HL-60 (cell line): ENCODE results near the gene TIMP2.

Source experiments
- GABPA ChIP-seq: IDR thresholded peaks from 2 replicates; pipeline ENCODE4 v1.6.1; 2012; ENCODE audit warnings: low read depth
- POLR2AphosphoS5 ChIP-seq: IDR thresholded peaks from 2 replicates; pipeline ENCODE4 v1.6.1; 2012; ENCODE audit warnings: low read depth
- REST ChIP-seq: IDR thresholded peaks from 2 replicates; pipeline ENCODE4 v1.6.1; 2012; ENCODE audit warnings: low read depth; ENCODE audit not compliant: insufficient replicate concordance
- SPI1 ChIP-seq: IDR thresholded peaks from 2 replicates; pipeline ENCODE4 v1.6.1; 2012; ENCODE audit warnings: low read depth, mild to moderate bottlenecking, borderline replicate concordance
- TF ChIP-seq, protein P1 (sequence below): IDR thresholded peaks from one replicate; pipeline ENCODE4 v1.5.1; 2011; ENCODE audit warnings: low read length, control low read depth, inconsistent platforms; ENCODE audit not compliant: insufficient read depth

- TF ChIP-seq, protein P1, sequence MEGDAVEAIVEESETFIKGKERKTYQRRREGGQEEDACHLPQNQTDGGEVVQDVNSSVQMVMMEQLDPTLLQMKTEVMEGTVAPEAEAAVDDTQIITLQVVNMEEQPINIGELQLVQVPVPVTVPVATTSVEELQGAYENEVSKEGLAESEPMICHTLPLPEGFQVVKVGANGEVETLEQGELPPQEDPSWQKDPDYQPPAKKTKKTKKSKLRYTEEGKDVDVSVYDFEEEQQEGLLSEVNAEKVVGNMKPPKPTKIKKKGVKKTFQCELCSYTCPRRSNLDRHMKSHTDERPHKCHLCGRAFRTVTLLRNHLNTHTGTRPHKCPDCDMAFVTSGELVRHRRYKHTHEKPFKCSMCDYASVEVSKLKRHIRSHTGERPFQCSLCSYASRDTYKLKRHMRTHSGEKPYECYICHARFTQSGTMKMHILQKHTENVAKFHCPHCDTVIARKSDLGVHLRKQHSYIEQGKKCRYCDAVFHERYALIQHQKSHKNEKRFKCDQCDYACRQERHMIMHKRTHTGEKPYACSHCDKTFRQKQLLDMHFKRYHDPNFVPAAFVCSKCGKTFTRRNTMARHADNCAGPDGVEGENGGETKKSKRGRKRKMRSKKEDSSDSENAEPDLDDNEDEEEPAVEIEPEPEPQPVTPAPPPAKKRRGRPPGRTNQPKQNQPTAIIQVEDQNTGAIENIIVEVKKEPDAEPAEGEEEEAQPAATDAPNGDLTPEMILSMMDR = no peak
- TF ChIP-seq POLR2AphosphoS5 = no peak
- TF ChIP-seq GABPA = no peak
- TF ChIP-seq REST = no peak
- TF ChIP-seq SPI1 = no peak
Observed at GRCh38 chr17:78870621-78871020, 54.6 kb downstream of the TIMP2 start.
